ENCODE results near the gene AGAP1. TPM values are rescaled to one million over a fixed set of nuclear protein-coding genes. Genes with fewer than 3 reads are reported as not detected.

The AGAP1 gene
- 1.1 TPM for total RNA-seq

DNA sequence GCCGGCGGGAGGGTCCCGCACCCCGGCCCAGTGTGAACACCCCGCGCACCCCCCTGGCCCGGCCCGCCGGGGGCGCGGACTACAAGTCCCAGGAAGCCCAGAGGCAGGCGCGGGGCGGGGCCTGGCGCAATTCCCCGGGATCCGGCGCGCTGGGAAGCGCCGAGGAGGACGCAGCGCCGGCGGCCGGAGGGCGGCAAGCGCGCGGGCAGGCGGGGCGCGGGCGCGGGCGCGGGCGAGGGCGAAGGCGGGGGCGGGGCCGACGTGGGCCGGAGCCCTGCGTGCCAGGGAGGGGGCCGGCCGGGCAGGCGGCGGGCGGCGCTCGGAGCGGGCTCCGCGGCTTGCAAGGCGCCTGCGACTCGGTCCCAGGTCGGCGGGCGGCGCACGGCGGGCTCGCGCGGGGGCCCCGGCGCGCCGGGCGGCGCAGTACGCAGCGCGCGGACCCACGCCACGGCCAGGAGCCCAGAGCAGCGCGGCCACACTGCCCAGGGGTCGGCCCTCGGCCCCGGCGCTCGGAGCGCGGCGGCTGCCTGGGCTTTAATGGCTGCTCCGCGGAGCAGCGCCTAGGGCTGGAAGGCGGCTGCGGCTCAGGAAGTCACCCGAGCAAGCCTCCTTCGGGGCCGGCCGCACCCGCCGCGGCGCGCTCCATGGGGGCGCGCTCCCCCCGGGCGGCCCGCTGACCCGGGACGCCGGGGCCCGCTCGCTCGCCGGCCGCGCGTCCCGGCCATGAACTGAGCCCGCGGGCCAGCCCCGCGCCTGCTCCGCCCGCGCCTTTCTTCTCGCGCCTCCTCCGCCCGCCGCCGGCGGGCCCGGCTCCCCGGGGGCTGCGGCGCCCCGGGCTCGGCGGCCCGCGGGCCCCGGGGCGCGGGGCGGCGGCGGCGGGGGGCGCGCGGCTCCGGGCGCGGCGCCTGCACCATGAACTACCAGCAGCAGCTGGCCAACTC is at the start of gene AGAP1:
Gene AGAP1 (plus strand): TSS at position 269 of the 941 bp plus-strand sequence.
- DNase-seq (ENCODE audit: low read depth in 2 of 3, low spot score in 2 of 3) = no peak

DNA sequence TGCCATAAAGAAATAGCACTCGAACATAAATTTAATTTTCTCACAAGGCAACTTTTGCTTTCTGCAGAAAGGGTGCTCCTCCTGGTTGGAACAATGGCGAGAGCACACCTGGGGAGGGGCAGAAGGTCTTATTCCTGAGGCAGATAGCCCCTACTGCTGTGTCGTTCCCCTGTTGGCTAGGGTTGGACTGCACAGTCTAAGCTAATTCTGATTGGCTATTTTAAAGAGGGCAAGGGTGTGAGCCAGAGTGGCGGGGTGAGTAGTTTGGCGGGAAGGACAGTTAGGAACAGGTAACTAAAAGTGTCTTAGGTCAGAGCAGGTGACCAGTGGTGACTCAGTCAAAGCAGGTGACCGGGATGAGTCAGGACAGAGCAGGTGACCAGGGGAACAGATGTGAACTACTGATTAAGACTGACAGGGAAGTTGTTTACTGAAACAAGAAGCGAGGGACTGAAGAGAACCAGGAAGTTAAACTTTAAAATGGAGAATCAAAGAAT is 49.7 kb upstream of the AGAP1 start:
- DNase-seq (ENCODE audit: low read depth in 2 of 3, low spot score in 2 of 3) = no peak

DNA sequence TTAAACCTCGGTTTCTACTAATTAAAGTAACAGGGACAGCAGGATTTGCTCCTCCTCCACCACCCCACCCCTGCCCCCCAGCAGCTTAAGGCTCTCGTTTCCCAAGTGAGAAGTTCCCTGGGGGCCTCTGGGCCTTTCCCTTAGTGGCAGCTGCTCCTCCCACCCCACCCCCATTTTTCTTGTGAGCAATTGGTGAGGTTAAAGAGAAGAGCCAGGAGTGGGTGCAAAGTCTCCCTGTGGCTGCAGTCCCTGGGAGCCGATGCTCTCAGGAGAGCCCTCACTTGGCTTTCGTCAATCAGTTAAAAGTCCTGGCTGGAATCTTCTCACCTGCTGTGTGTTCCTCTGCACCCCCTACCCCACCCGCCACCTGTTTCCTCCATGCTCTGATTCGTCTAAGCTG is 48.7 kb upstream of the AGAP1 start:
- no peak for DNase-seq (ENCODE audit: low read depth in 2 of 3, low spot score in 2 of 3)

DNA sequence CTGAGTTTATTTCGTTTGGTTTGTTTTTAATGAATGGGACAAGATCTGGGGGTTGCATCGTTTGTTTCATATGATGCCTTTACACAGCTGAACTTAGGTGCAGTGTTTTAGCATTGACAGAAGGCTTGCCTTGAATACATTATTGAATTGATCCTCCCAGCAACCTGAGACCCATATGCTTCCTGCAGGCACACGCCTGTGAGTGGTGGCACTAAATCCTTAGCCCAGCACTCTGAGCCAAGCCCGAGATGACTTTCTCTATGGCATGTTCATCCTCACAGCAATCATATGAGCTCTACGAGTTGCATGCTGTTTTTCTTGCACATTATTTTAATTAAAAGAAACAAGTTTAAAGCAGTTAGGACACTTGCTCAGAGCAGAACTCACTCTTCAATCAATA is 47.8 kb upstream of the AGAP1 start:
- DNase-seq (ENCODE audit: low read depth in 2 of 3, low spot score in 2 of 3) = no peak

- no peak for DNase-seq (ENCODE audit: low read depth in 2 of 3, low spot score in 2 of 3)
Measured at GRCh38 chr2:235447210-235447609, 46.6 kb upstream of the AGAP1 start.

DNA sequence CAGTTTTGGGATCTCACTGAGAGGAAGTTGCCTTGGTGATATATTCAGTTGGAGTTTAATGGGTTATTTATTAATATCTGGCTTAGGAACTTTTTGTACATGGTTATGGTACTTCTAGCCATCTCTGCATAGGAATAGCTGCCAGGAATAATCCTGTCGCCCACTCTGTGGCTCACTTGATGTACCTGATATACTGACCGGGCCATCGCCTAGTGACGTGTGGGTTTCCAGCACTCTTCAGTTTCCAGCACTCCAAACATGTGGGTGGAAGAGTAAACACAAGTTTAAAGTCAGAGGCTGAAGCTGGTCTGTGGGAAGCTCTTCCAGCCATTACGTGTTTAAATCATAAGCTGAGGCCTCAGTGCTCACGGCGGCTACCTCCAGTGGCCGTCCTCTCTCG is 44.3 kb upstream of the AGAP1 start:
- no peak for DNase-seq (ENCODE audit: low read depth in 2 of 3, low spot score in 2 of 3)

DNA sequence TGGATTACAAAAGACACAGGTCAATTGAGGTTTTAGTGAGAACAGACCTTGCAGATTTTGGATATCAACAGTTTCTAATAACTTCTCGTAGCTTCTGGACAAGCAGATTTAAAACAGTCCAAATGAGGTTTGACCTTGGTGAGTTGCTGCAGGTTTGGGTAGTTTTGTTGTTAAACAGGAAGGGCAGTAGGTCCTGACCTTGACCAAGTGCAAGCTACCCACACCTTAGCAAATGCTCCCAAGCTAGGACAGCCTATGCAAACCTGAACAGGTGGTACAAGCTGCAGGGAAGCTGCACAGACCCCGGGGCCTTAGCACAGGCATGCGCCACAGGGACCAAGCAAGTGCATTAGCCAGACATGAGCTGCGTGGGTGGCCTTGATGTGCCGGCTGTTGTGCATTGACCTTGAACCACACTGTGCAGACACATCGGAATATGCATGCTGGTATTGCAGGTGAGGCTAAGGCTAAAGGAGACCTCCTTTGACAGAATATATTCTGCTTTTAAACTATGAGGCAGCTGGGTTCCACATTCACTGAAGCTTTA is 40.2 kb upstream of the AGAP1 start:
- DNase-seq (ENCODE audit: low read depth in 2 of 3, low spot score in 2 of 3) = no peak

DNA sequence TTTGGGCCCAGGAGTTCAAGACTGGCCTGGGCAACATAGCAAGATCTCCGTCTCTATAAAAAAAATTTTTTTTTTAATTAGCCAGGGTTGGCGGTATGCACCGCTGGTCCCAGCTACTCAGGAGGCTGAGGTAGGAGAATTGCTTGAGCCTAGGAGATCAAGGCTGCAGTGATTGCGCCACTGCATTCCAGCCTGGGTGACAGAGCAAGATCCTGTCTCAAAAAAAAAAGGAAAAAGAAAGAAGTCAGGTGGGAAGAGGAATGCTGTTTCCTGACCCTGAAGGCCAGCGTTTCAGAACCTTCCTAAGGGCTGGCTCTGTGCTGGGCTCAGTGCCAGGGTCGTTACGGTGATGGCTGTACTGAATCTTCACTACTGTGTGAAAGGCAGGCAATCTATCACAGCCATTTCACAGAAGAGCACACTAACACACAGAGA is 35.0 kb upstream of the AGAP1 start:
- DNase-seq (ENCODE audit: low read depth in 2 of 3, low spot score in 2 of 3) = no peak

DNA sequence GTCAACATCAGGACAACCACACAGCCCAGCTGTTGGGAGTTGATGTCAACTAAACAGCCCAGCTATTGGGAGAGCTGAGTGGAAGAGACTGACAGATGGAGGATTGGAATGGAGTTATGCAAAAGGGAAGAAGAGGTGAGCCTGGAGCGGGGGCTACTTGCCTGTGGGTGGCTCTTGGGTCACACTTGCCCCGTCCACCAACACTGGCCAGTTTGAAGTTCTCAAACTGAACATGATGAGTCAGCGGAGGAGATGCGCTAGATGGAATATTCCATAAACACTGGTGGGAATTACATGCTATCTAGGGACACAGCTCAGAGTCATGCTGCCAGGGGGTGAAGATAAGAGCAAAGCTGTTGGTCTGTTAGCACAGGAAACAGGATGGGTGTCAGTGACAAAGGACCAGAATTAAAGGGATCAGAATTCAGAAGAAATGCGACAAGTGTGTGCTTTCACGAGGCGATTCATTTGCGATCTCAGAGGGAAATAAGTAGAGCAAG is 33.2 kb upstream of the AGAP1 start:
- no peak for DNase-seq (ENCODE audit: low read depth in 2 of 3, low spot score in 2 of 3)

DNA sequence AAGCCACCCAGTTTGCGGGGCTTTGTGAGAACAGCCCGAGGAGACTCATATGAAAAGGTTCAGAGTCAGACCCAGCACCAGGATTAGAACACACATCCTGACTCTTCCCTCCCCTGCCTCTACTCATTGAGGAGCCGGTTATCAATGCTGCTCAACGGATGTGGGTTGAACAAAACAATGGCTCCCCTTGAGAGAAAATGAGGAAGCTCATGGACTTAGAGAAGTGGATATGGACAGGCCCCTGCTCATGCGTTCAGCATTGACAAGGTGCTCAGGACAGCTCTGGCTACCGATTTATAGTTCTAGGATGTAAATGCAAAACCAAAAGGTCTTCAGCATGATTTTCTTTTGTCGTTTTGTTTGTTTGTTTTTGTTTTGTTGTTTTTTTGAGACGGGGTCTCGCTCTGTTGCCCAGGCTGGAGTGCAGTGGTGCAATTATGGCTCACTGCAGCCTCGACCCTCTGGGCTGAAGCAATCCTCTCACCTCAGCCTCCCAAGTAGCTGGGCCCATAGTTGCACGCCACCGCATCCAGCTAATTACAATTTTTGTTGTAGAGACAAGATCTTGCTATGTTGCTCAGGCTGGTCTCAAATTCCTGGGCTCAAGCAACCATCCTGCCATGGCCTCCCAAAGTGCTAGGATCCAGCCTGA is 32.0 kb upstream of the AGAP1 start:
- no peak for DNase-seq (ENCODE audit: low read depth in 2 of 3, low spot score in 2 of 3)

DNA sequence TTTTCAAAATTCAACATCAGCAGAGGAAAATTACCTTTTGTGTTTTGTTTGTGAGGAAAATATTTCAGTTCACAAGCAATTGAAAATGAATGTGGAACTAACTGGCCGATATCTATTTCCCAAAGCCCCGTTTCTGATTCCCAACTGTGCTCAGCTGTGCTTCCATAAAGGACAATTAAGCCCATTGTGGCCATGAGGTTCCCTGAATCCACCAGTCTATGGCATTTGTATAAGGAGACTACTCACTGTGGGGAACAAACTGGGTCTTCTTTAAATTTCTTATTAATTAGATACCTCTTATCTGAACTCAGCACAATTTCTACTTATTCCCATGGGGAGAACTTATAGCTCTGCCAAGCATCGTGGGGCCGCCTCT is 31.4 kb upstream of the AGAP1 start:
- no peak for DNase-seq (ENCODE audit: low read depth in 2 of 3, low spot score in 2 of 3)

GRCh38 chr2:235463893-235464292 is 29.9 kb upstream of the AGAP1 start:
- DNase-seq (ENCODE audit: low read depth in 2 of 3, low spot score in 2 of 3) = no peak

DNA sequence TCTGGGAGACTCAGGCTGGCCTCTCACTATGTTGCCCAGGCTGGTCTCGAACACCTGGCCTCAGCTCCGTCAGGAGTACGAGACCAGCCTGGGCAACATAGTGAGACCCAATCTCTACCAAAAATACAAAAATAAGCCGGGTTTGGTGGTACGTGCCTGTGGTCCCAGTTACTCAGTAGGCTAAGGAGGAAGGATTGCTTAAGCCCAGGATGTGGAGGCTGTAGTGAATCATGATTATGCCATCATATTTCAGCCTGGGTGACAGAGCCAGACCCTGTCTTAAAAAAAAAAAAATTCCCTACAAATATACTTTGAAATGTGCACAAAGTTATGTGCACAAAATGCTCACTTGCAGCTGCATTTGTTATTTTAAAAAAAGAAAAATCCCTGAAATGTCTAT is 26.3 kb upstream of the AGAP1 start:
- DNase-seq (ENCODE audit: low read depth in 2 of 3, low spot score in 2 of 3) = no peak

DNA sequence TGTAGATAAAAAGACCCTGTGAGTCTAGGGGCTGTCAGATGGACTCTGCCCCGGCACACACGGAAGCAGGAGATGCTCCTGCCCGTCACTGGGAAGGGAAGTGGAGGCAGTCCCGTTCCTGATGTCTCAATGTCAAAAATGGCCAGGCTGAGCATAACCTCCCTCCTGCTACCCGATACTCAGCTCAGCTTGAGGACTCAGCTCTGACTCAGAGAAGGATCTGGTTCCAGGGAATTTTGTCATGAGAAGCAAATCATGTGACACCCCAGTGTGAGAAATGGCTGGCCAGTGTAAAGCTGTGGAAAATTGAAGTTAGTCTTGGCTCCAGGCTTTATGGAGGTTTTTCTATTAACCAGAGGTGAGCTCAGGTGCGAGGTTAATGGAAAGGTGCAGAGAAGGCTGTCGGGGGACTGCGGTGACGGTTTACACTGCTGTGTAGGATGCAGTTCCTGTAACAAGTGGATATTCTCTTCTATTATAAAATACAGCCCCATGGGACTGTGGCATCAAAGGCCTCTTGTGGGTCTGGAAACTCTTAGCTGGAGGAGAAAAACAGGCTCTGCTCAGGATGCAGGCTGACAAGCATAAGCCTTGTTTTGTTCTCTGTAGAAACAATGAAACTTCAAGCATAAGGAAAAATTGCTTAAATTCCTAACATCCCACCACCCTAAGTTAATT is 24.7 kb upstream of the AGAP1 start:
- DNase-seq (ENCODE audit: low read depth in 2 of 3, low spot score in 2 of 3) = no peak

DNA sequence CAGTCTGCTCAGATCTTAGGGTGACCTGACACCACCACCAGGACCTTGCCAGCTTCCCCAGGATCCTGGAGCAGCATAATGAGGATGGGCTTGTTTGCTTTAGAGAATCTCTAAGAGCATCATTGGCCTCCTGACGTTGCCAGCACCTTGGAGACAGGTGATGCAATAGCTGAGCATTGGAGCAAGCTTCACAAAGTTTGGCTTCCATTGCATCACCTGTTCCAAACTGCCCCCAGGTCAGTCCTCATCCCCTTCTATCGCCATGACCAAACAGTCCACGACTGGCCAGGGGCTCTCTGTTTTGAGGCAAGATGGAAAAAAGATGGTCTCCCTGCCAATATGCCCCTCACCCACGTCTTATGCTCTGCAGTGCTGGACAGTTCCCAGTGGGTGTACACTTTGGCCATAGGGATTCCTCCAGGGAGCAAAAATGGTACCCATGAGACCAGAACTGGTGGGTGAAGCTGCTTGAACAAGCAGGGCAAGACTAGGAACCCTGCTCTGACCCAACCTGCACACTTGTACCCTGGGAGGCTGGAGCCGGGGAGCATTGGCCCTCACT is 22.6 kb upstream of the AGAP1 start:
- DNase-seq (ENCODE audit: low read depth in 2 of 3, low spot score in 2 of 3) = no peak

GRCh38 chr2:235472443-235472842 is 21.4 kb upstream of the AGAP1 start:
- DNase-seq (ENCODE audit: low read depth in 2 of 3, low spot score in 2 of 3) = no peak

- no peak for DNase-seq (ENCODE audit: low read depth in 2 of 3, low spot score in 2 of 3)
Measured at GRCh38 chr2:235478609-235479008, 15.2 kb upstream of the AGAP1 start.

GRCh38 chr2:235479604-235480003 is 14.2 kb upstream of the AGAP1 start:
- no peak for DNase-seq (ENCODE audit: low read depth in 2 of 3, low spot score in 2 of 3)

- no peak for DNase-seq (ENCODE audit: low read depth in 2 of 3, low spot score in 2 of 3)
Measured at GRCh38 chr2:235480614-235481013, 13.2 kb upstream of the AGAP1 start.

GRCh38 chr2:235483313-235483712 is 10.5 kb upstream of the AGAP1 start:
- DNase-seq (ENCODE audit: low read depth in 2 of 3, low spot score in 2 of 3) = no peak

DNA sequence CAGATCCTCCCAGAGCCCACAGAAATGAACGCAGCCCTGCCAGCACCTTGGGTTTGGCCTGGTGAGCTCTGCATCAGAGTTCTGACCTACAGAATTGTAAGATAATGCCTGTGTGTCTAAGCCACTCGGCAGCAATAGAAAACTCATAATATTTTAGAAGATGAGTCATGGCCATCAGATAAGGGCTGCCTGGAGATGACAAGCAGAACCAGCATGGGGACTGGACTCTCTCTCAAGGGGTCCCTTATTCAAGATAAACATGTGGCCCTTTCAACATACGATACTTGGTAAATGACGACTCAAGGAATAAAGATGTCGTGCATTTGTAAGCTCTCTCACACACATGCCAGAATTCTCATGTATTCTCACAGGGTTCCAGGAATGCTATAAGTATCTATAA is 8.5 kb upstream of the AGAP1 start:
- DNase-seq (ENCODE audit: low read depth in 2 of 3, low spot score in 2 of 3) = no peak
